Measurements from ENCODE around the gene ARSG. TPM values are rescaled to one million over a fixed set of nuclear protein-coding genes. Genes with fewer than 3 reads are reported as not detected.

The ARSG gene
- total and polyA plus RNA-seq, 2 of the 8 experiments (the other 6 are each of a cell fraction or from before 2014, with no cell fraction given) = 3.3 to 4.0 TPM

- TF ChIP-seq CHD2 (IDR thresholded peaks at IDR 0.05; ENCODE audit: low read length) (no peak), BACH1 (IDR thresholded peaks at IDR 0.05; ENCODE audit: low read length) (no peak), EGR1 (IDR thresholded peaks at IDR 0.05; ENCODE audit: borderline replicate concordance, low read depth, low read length) (no peak), ZNF274 (IDR thresholded peaks at IDR 0.05; ENCODE audit: borderline replicate concordance, extremely low read depth, low read length) (no peak)
- TF ChIP-seq, protein P1, sequence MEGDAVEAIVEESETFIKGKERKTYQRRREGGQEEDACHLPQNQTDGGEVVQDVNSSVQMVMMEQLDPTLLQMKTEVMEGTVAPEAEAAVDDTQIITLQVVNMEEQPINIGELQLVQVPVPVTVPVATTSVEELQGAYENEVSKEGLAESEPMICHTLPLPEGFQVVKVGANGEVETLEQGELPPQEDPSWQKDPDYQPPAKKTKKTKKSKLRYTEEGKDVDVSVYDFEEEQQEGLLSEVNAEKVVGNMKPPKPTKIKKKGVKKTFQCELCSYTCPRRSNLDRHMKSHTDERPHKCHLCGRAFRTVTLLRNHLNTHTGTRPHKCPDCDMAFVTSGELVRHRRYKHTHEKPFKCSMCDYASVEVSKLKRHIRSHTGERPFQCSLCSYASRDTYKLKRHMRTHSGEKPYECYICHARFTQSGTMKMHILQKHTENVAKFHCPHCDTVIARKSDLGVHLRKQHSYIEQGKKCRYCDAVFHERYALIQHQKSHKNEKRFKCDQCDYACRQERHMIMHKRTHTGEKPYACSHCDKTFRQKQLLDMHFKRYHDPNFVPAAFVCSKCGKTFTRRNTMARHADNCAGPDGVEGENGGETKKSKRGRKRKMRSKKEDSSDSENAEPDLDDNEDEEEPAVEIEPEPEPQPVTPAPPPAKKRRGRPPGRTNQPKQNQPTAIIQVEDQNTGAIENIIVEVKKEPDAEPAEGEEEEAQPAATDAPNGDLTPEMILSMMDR (IDR thresholded peaks at IDR 0.05; ENCODE audit: control extremely low read depth in 1 of 3, insufficient read depth in 1 of 3, low read depth in 1 of 3, low read length in 3 of 3) = no peak
Observed at GRCh38 chr17:68299817-68300216, 8.5 kb downstream of the ARSG start (continued).

Data from H1 (cell line).